ENCODE data around the gene KCTD16.

The KCTD16 gene

GRCh38 chr5:144403817-144404420 lies 233.2 kb downstream of the KCTD16 start:
- H3K4me3 ChIP-seq (ENCODE audit: low read depth in 1 of 5, low read length in 5 of 5), result no peak overlapping the region
- H3K27ac ChIP-seq (ENCODE audit: low read depth, low read length), result no peak overlapping the region
- H3K36me3 ChIP-seq (ENCODE audit: control insufficient read depth in 5 of 5, insufficient read depth in 5 of 5, low read length in 5 of 5), result no peaks in the 10 kb centered on the region
- H3K9ac ChIP-seq (ENCODE audit: low read length in 5 of 5), result no peak overlapping the region
- no peaks in the 10 kb centered on the region for H3K27me3 ChIP-seq (ENCODE audit: control insufficient read depth in 5 of 5, insufficient read depth in 4 of 5, low read length in 5 of 5)
- H3K4me1 ChIP-seq (ENCODE audit: control insufficient read depth in 5 of 5, insufficient read depth in 5 of 5, low read length in 5 of 5), result peaks cover 0 to 4% (median 0%) of the 10 kb centered on the region in 5 donors
- H3K9me3 ChIP-seq (ENCODE audit: control insufficient read depth in 5 of 5, low read length in 5 of 5), result no peaks in the 10 kb centered on the region

GRCh38 chr5:144404672-144405071 lies 234.0 kb downstream of the KCTD16 start:
- no peaks in the 10 kb centered on the region for H3K9me3 ChIP-seq (ENCODE audit: control insufficient read depth in 5 of 5, low read length in 5 of 5)
- H3K4me3 ChIP-seq (ENCODE audit: low read depth in 1 of 5, low read length in 5 of 5), result no peak overlapping the region
- H3K9ac ChIP-seq (ENCODE audit: low read length in 5 of 5), result no peak overlapping the region
- H3K4me1 ChIP-seq (ENCODE audit: control insufficient read depth in 5 of 5, insufficient read depth in 5 of 5, low read length in 5 of 5), result peaks cover 0 to 4% (median 0%) of the 10 kb centered on the region in 5 donors
- no peaks in the 10 kb centered on the region for H3K27me3 ChIP-seq (ENCODE audit: control insufficient read depth in 5 of 5, insufficient read depth in 4 of 5, low read length in 5 of 5)
- no peaks in the 10 kb centered on the region for H3K36me3 ChIP-seq (ENCODE audit: control insufficient read depth in 5 of 5, insufficient read depth in 5 of 5, low read length in 5 of 5)
- H3K27ac ChIP-seq (ENCODE audit: low read depth, low read length), result no peak overlapping the region

- Histone ChIP-seq H3K27me3 (ENCODE audit: control insufficient read depth in 5 of 5, insufficient read depth in 4 of 5, low read length in 5 of 5) (no peaks in the 10 kb centered on the region), H3K4me1 (ENCODE audit: control insufficient read depth in 5 of 5, insufficient read depth in 5 of 5, low read length in 5 of 5) (peaks cover 0 to 4% (median 0%) of the 10 kb centered on the region in 5 donors), H3K27ac (ENCODE audit: low read depth, low read length) (no peak overlapping the region), H3K4me3 (ENCODE audit: low read depth in 1 of 5, low read length in 5 of 5) (no peak overlapping the region), H3K9me3 (ENCODE audit: control insufficient read depth in 5 of 5, low read length in 5 of 5) (no peaks in the 10 kb centered on the region), H3K36me3 (ENCODE audit: control insufficient read depth in 5 of 5, insufficient read depth in 5 of 5, low read length in 5 of 5) (no peaks in the 10 kb centered on the region), H3K9ac (ENCODE audit: low read length in 5 of 5) (no peak overlapping the region)
These were observed 235.3 kb downstream of the KCTD16 start for GRCh38 chr5:144405991-144406390.

GRCh38 chr5:144406442-144406841 lies 235.8 kb downstream of the KCTD16 start:
- Histone ChIP-seq H3K9ac (ENCODE audit: low read length in 5 of 5) (no peak overlapping the region), H3K9me3 (ENCODE audit: control insufficient read depth in 5 of 5, low read length in 5 of 5) (no peaks in the 10 kb centered on the region), H3K27ac (ENCODE audit: low read depth, low read length) (no peak overlapping the region)

GRCh38 chr5:144414202-144415029 lies 243.7 kb downstream of the KCTD16 start:
- Histone ChIP-seq H3K9me3 (ENCODE audit: control insufficient read depth in 5 of 5, low read length in 5 of 5) (peaks cover 0 to 4% (median 0%) of the 10 kb centered on the region in 5 donors), H3K27me3 (ENCODE audit: control insufficient read depth in 5 of 5, insufficient read depth in 4 of 5, low read length in 5 of 5) (no peaks in the 10 kb centered on the region), H3K27ac (ENCODE audit: low read depth, low read length) (no peak overlapping the region), H3K9ac (ENCODE audit: low read length in 5 of 5) (no peak overlapping the region), H3K4me3 (ENCODE audit: low read depth in 1 of 5, low read length in 5 of 5) (no peak overlapping the region), H3K4me1 (ENCODE audit: control insufficient read depth in 5 of 5, insufficient read depth in 5 of 5, low read length in 5 of 5) (no peaks in the 10 kb centered on the region), H3K36me3 (ENCODE audit: control insufficient read depth in 5 of 5, insufficient read depth in 5 of 5, low read length in 5 of 5) (no peaks in the 10 kb centered on the region)

More at GRCh38 chr5:144406442-144406841, 235.8 kb downstream of the KCTD16 start:
- Histone ChIP-seq H3K4me3 (ENCODE audit: low read depth in 1 of 5, low read length in 5 of 5) (no peak overlapping the region), H3K27me3 (ENCODE audit: control insufficient read depth in 5 of 5, insufficient read depth in 4 of 5, low read length in 5 of 5) (no peaks in the 10 kb centered on the region), H3K4me1 (ENCODE audit: control insufficient read depth in 5 of 5, insufficient read depth in 5 of 5, low read length in 5 of 5) (peaks cover 0 to 4% (median 0%) of the 10 kb centered on the region in 5 donors), H3K36me3 (ENCODE audit: control insufficient read depth in 5 of 5, insufficient read depth in 5 of 5, low read length in 5 of 5) (no peaks in the 10 kb centered on the region)

GRCh38 chr5:144416196-144416595 lies 245.5 kb downstream of the KCTD16 start:
- Histone ChIP-seq H3K4me3 (ENCODE audit: low read depth in 1 of 5, low read length in 5 of 5) (no peak overlapping the region), H3K36me3 (ENCODE audit: control insufficient read depth in 5 of 5, insufficient read depth in 5 of 5, low read length in 5 of 5) (no peaks in the 10 kb centered on the region), H3K9me3 (ENCODE audit: control insufficient read depth in 5 of 5, low read length in 5 of 5) (peaks cover 0 to 4% (median 0%) of the 10 kb centered on the region in 5 donors), H3K27ac (ENCODE audit: low read depth, low read length) (no peak overlapping the region), H3K9ac (ENCODE audit: low read length in 5 of 5) (no peak overlapping the region), H3K27me3 (ENCODE audit: control insufficient read depth in 5 of 5, insufficient read depth in 4 of 5, low read length in 5 of 5) (no peaks in the 10 kb centered on the region), H3K4me1 (ENCODE audit: control insufficient read depth in 5 of 5, insufficient read depth in 5 of 5, low read length in 5 of 5) (no peaks in the 10 kb centered on the region)

- Histone ChIP-seq H3K27me3 (ENCODE audit: control insufficient read depth in 5 of 5, insufficient read depth in 4 of 5, low read length in 5 of 5) (no peaks in the 10 kb centered on the region), H3K27ac (ENCODE audit: low read depth, low read length) (no peak overlapping the region), H3K9me3 (ENCODE audit: control insufficient read depth in 5 of 5, low read length in 5 of 5) (peaks cover 0 to 4% (median 0%) of the 10 kb centered on the region in 5 donors), H3K4me1 (ENCODE audit: control insufficient read depth in 5 of 5, insufficient read depth in 5 of 5, low read length in 5 of 5) (no peaks in the 10 kb centered on the region), H3K36me3 (ENCODE audit: control insufficient read depth in 5 of 5, insufficient read depth in 5 of 5, low read length in 5 of 5) (no peaks in the 10 kb centered on the region), H3K9ac (ENCODE audit: low read length in 5 of 5) (no peak overlapping the region), H3K4me3 (ENCODE audit: low read depth in 1 of 5, low read length in 5 of 5) (no peak overlapping the region)
These were observed 248.0 kb downstream of the KCTD16 start for GRCh38 chr5:144418719-144419118.

GRCh38 chr5:144421411-144421810 lies 250.7 kb downstream of the KCTD16 start:
- H3K36me3 ChIP-seq (ENCODE audit: control insufficient read depth in 5 of 5, insufficient read depth in 5 of 5, low read length in 5 of 5), result no peaks in the 10 kb centered on the region
- no peak overlapping the region for H3K27ac ChIP-seq (ENCODE audit: low read depth, low read length)
- H3K9me3 ChIP-seq (ENCODE audit: control insufficient read depth in 5 of 5, low read length in 5 of 5), result peaks cover 0 to 4% (median 0%) of the 10 kb centered on the region in 5 donors
- no peaks in the 10 kb centered on the region for H3K27me3 ChIP-seq (ENCODE audit: control insufficient read depth in 5 of 5, insufficient read depth in 4 of 5, low read length in 5 of 5)
- H3K4me3 ChIP-seq (ENCODE audit: low read depth in 1 of 5, low read length in 5 of 5), result no peak overlapping the region
- no peaks in the 10 kb centered on the region for H3K4me1 ChIP-seq (ENCODE audit: control insufficient read depth in 5 of 5, insufficient read depth in 5 of 5, low read length in 5 of 5)
- no peak overlapping the region for H3K9ac ChIP-seq (ENCODE audit: low read length in 5 of 5)

- H3K36me3 ChIP-seq (ENCODE audit: control insufficient read depth in 5 of 5, insufficient read depth in 5 of 5, low read length in 5 of 5), result no peaks in the 10 kb centered on the region
- no peaks in the 10 kb centered on the region for H3K27me3 ChIP-seq (ENCODE audit: control insufficient read depth in 5 of 5, insufficient read depth in 4 of 5, low read length in 5 of 5)
- H3K4me1 ChIP-seq (ENCODE audit: control insufficient read depth in 5 of 5, insufficient read depth in 5 of 5, low read length in 5 of 5), result no peaks in the 10 kb centered on the region
- peaks cover 0 to 4% (median 0%) of the 10 kb centered on the region in 5 donors for H3K9me3 ChIP-seq (ENCODE audit: control insufficient read depth in 5 of 5, low read length in 5 of 5)
- H3K4me3 ChIP-seq (ENCODE audit: low read depth in 1 of 5, low read length in 5 of 5), result no peak overlapping the region
- no peak overlapping the region for H3K9ac ChIP-seq (ENCODE audit: low read length in 5 of 5)
- H3K27ac ChIP-seq (ENCODE audit: low read depth, low read length), result no peak overlapping the region
These were observed 251.5 kb downstream of the KCTD16 start for GRCh38 chr5:144422018-144422727.

- H3K4me3 ChIP-seq (ENCODE audit: low read depth in 1 of 5, low read length in 5 of 5), result no peak overlapping the region
- no peak overlapping the region for H3K9ac ChIP-seq (ENCODE audit: low read length in 5 of 5)
- no peaks in the 10 kb centered on the region for H3K27me3 ChIP-seq (ENCODE audit: control insufficient read depth in 5 of 5, insufficient read depth in 4 of 5, low read length in 5 of 5)
- H3K4me1 ChIP-seq (ENCODE audit: control insufficient read depth in 5 of 5, insufficient read depth in 5 of 5, low read length in 5 of 5), result no peaks in the 10 kb centered on the region
- H3K27ac ChIP-seq (ENCODE audit: low read depth, low read length), result no peak overlapping the region
- H3K36me3 ChIP-seq (ENCODE audit: control insufficient read depth in 5 of 5, insufficient read depth in 5 of 5, low read length in 5 of 5), result no peaks in the 10 kb centered on the region
- H3K9me3 ChIP-seq (ENCODE audit: control insufficient read depth in 5 of 5, low read length in 5 of 5), result no peaks in the 10 kb centered on the region
These were observed 257.2 kb downstream of the KCTD16 start for GRCh38 chr5:144427866-144428265.
